NCI-H526 treated with DMSO at 0.1 percent for 48 hours (cell line): ENCODE measurements around the gene EFNA5.

ENCODE experiments used
- DNase-seq: peaks from one replicate; lab custom pipeline; 2025; lab: John Stamatoyannopoulos, UW

Gene EFNA5

GRCh38 chr5:107639990-107640389 is 30.7 kb downstream of the EFNA5 start:
- DNase-seq = no peak

- no peak for DNase-seq
These were observed 34.2 kb downstream of the EFNA5 start for GRCh38 chr5:107636555-107636954.

- DNase-seq = no peak
These were observed 34.7 kb downstream of the EFNA5 start for GRCh38 chr5:107636068-107636467.

GRCh38 chr5:107634981-107635848 is 35.5 kb downstream of the EFNA5 start:
- no peak for DNase-seq

GRCh38 chr5:107633171-107633901 is 37.4 kb downstream of the EFNA5 start:
- DNase-seq = no peak

- DNase-seq = no peak
These were observed 38.9 kb downstream of the EFNA5 start for GRCh38 chr5:107631805-107632362.

- DNase-seq = peak; percentile 61
These were observed 40.6 kb downstream of the EFNA5 start for GRCh38 chr5:107630184-107630583.

- no peak for DNase-seq
These were observed 46.5 kb downstream of the EFNA5 start for GRCh38 chr5:107624235-107624634.

- no peak for DNase-seq
These were observed 49.6 kb downstream of the EFNA5 start for GRCh38 chr5:107621089-107621488.

GRCh38 chr5:107619781-107620180 is 51.0 kb downstream of the EFNA5 start:
- DNase-seq = no peak

GRCh38 chr5:107618242-107618641 is 52.5 kb downstream of the EFNA5 start:
- DNase-seq = no peak

- DNase-seq = no peak
These were observed 53.7 kb downstream of the EFNA5 start for GRCh38 chr5:107617052-107617451.

- peak; percentile 10 for DNase-seq
These were observed 54.5 kb downstream of the EFNA5 start for GRCh38 chr5:107616213-107616612.

GRCh38 chr5:107615299-107615817 is 55.4 kb downstream of the EFNA5 start:
- DNase-seq = no peak

- no peak for DNase-seq
These were observed 58.2 kb downstream of the EFNA5 start for GRCh38 chr5:107612541-107612940.

- DNase-seq = no peak
These were observed 59.9 kb downstream of the EFNA5 start for GRCh38 chr5:107610798-107611197.

GRCh38 chr5:107607671-107608345 is 62.9 kb downstream of the EFNA5 start:
- peak; percentile 93 for DNase-seq

- DNase-seq = peak; percentile 16
These were observed 63.5 kb downstream of the EFNA5 start for GRCh38 chr5:107607196-107607595.

GRCh38 chr5:107605596-107606125 is 65.1 kb downstream of the EFNA5 start:
- no peak for DNase-seq

GRCh38 chr5:107604990-107605389 is 65.7 kb downstream of the EFNA5 start:
- no peak for DNase-seq

GRCh38 chr5:107604146-107604910 is 66.4 kb downstream of the EFNA5 start:
- DNase-seq = no peak
